Lower lobe of right lung (tissue), 1 donor: ENCODE results near the gene TANK. TPM values are rescaled to one million over a fixed set of nuclear protein-coding genes. Genes with fewer than 3 reads are reported as not detected.

Experiments
- total RNA-seq: library from RNA; stranded (reverse); fragmentation: NEBNext Ultra II Directional; extraction: Animal tissue kit (Norgen Biotek cat#: 25700); gene quantifications from one replicate; pipeline ENCODE4 v1.2.1, GENCODE V29; 2021
- donor health status: DM: no; HTN: yes; CAD: no; lungs with severe emphysema.

Gene TANK
- total RNA-seq, 1 donor from 2014 or later, result 77.5 TPM

Other genes with a start within 250 kb of the TANK start
- gene PSMD14, start 148.0 kb downstream of the TANK start, total RNA-seq, result 33.5 TPM